PC-3 (cell line): Measurements from ENCODE around the gene ERICH2. TPM values are rescaled to one million over a fixed set of nuclear protein-coding genes. Genes with fewer than 3 reads are reported as not detected.
"Not testable (repeated sequence)": the region's sequence is repeated elsewhere in the genome, so short reads cannot be mapped to it uniquely, and the experiment has no call there.

Experiments used
- ATAC-seq: fragments of 200-7000 bp; cut with Tn5 transposase; 2 replicates; pipeline ENCODE4 v1.9.1; 2020; ENCODE audit warnings: mild to moderate bottlenecking, moderate library complexity
- BruUV-seq: library from RNA; stranded (reverse); fragments of 400-500 nt; replicated peaks from 2 replicates; lab custom pipeline; 2021; lab: Mats Ljungman, UMichigan
- CTCF ChIA-PET: fragments of 300-600 bp; sonication (Branson Sonifier 250); formaldehyde crosslinking; loops from one replicate; lab custom pipeline; 2022; ENCODE audit warnings: antibody characterized with exemption; lab: Charles Lee
- POLR2A ChIA-PET: fragments of 300-600 bp; sonication (Branson Sonifier 250); formaldehyde crosslinking; loops from one replicate; lab custom pipeline; 2022; ENCODE audit warnings: antibody characterized with exemption; ENCODE audit not compliant: unreplicated experiment; lab: Charles Lee
- DNase-seq: peaks from one replicate; pipeline ENCODE4 v3.0.0-alpha.2; 2015
- H2AFZ ChIP-seq: fragments of 300-600 bp; sonication (generic); 2 replicates; pipeline ENCODE4 v1.6.0; 2016; ENCODE audit warnings: antibody characterized with exemption, low read length
- H3F3A ChIP-seq: fragments of 300-600 bp; sonication (generic); one replicate; pipeline ENCODE4 v1.6.0; 2017; ENCODE audit warnings: antibody characterized with exemption, low read length, control low read depth, mild to moderate bottlenecking; ENCODE audit not compliant: unreplicated experiment
- H3K27ac ChIP-seq: fragments of 300-600 bp; sonication (generic); 2 replicates; pipeline ENCODE4 v1.5.1; 2016; ENCODE audit warnings: mild to moderate bottlenecking, low read length
- H3K27me3 ChIP-seq: fragments of 300-600 bp; sonication (generic); 2 replicates; pipeline ENCODE4 v1.6.1; 2016; ENCODE audit warnings: low read length, mixed read lengths
- H3K36me3 ChIP-seq: fragments of 300-600 bp; sonication (generic); 2 replicates; pipeline ENCODE4 v1.6.1; 2016; ENCODE audit warnings: low read depth, mixed run types, low read length, mixed read lengths
- H3K4me1 ChIP-seq: fragments of 300-600 bp; sonication (generic); 2 replicates; pipeline ENCODE4 v1.5.1; 2016; ENCODE audit warnings: low read length; ENCODE audit not compliant: insufficient read depth
- H3K4me2 ChIP-seq: fragments of 300-600 bp; sonication (generic); 2 replicates; pipeline ENCODE4 v1.6.0; 2016; ENCODE audit warnings: low read length
- H3K4me3 ChIP-seq: fragments of 300-600 bp; sonication (generic); 2 replicates; pipeline ENCODE4 v1.5.1; 2016; ENCODE audit warnings: mild to moderate bottlenecking, low read length, mixed read lengths
- H3K79me2 ChIP-seq: fragments of 300-600 bp; sonication (generic); 2 replicates; pipeline ENCODE4 v1.6.1; 2017; ENCODE audit warnings: low read length, mixed read lengths
- H3K9ac ChIP-seq: fragments of 300-600 bp; sonication (generic); 2 replicates; pipeline ENCODE4 v1.6.0; 2016; ENCODE audit warnings: mild to moderate bottlenecking, low read length
- H3K9me2 ChIP-seq: fragments of 300-600 bp; sonication (generic); replicated peaks from 2 replicates; pipeline ENCODE4 v1.6.1; 2016; ENCODE audit warnings: mixed run types, low read length, mixed read lengths
- H3K9me3 ChIP-seq: fragments of 300-600 bp; sonication (generic); 2 replicates; pipeline ENCODE4 v1.6.1; 2016; ENCODE audit warnings: low read length, mixed read lengths
- H4K20me1 ChIP-seq: fragments of 300-600 bp; sonication (generic); 2 replicates; pipeline ENCODE4 v1.6.1; 2016; ENCODE audit warnings: low read length, mixed read lengths
- CTCF ChIP-seq: fragments of 300-600 bp; sonication (generic); conservative IDR thresholded peaks from 2 replicates; pipeline ENCODE4 v1.5.1; 2017; ENCODE audit warnings: antibody characterized with exemption, low read depth, mild to moderate bottlenecking, low read length
- EZH2 ChIP-seq: fragments of 300-600 bp; sonication (generic); IDR thresholded peaks from one replicate; pipeline ENCODE4 v1.6.1; 2017; ENCODE audit warnings: antibody characterized with exemption, mild to moderate bottlenecking, low read length; ENCODE audit not compliant: unreplicated experiment
- EZH2phosphoT487 ChIP-seq: fragments of 300-600 bp; sonication (generic); IDR thresholded peaks from 2 replicates; pipeline ENCODE4 v1.6.1; 2018; ENCODE audit warnings: mild to moderate bottlenecking, antibody characterized with exemption, low read length, borderline replicate concordance
- intact Hi-C: fragments of 100-400 bp; cut with micrococcal nuclease; formaldehyde crosslinking; loops from 2 replicates; pipeline ENCODE4 v1.9.0; 2023
- total RNA-seq: library from RNA; depleted of rRNA; stranded (reverse); fragments of >200 nt; gene quantifications from 2 replicates; pipeline ENCODE4 v1.2.3, GENCODE V29; 2014

Gene ERICH2
- total RNA-seq, 1 experiment from 2014 or later = 1.9 TPM

GRCh38 chr2:170744248-170745002 lies 25.8 kb upstream of the ERICH2 start:
- Histone ChIP-seq H3K4me1 (peaks cover 15% of the 10 kb centered on the region), H3K9me2 (no peaks in the 10 kb centered on the region), H3K36me3 (no peaks in the 10 kb centered on the region), H3K79me2 (no peaks in the 10 kb centered on the region), H3F3A (peaks cover 1% of the 10 kb centered on the region), H2AFZ (no peak overlapping the region), H3K4me2 (no peak overlapping the region), H3K9ac (no peak overlapping the region), H3K27me3 (no peaks in the 10 kb centered on the region), H4K20me1 (no peaks in the 10 kb centered on the region), H3K27ac (no peak overlapping the region), H3K4me3 (no peak overlapping the region), H3K9me3 (no peaks in the 10 kb centered on the region)
- ChIA-PET POLR2A (no interaction called here), CTCF (no interaction called here)
- DNase-seq (no peak), ATAC-seq (no peak)
- intact Hi-C loops = no loop called here
- TF ChIP-seq EZH2phosphoT487 = no peak
- TF ChIP-seq EZH2 = no peak
- no peak for TF ChIP-seq CTCF
- no TSS peak for BruUV-seq

- Histone ChIP-seq H3K27ac (no peak overlapping the region), H4K20me1 (no peaks in the 10 kb centered on the region), H3K27me3 (no peaks in the 10 kb centered on the region), H3K4me2 (no peak overlapping the region), H3K4me1 (peaks cover 6% of the 10 kb centered on the region), H3K36me3 (no peaks in the 10 kb centered on the region), H2AFZ (no peak overlapping the region), H3K9me3 (no peaks in the 10 kb centered on the region), H3K9me2 (no peaks in the 10 kb centered on the region), H3F3A (no peaks in the 10 kb centered on the region), H3K9ac (no peak overlapping the region), H3K79me2 (no peaks in the 10 kb centered on the region), H3K4me3 (no peak overlapping the region)
- ATAC-seq (no peak), DNase-seq (no peak)
- TF ChIP-seq EZH2phosphoT487 = no peak
- no peak for TF ChIP-seq EZH2
- CTCF ChIA-PET = no interaction called here
- BruUV-seq = no TSS peak
- intact Hi-C loops = no loop called here
- POLR2A ChIA-PET = no interaction called here
Measured at GRCh38 chr2:170745305-170745704, 24.9 kb upstream of the ERICH2 start.

- H3K4me2 ChIP-seq = peak overlapping the region; percentile 29; the same call in 1 of the 2 replicates
- peak; percentile 94 for ATAC-seq
- no peak overlapping the region for H3K9ac ChIP-seq
- BruUV-seq = no TSS peak
- intact Hi-C loops = no loop called here
- H3K9me3 ChIP-seq = no peaks in the 10 kb centered on the region
- no peaks in the 10 kb centered on the region for H3K79me2 ChIP-seq
- H3K36me3 ChIP-seq = no peaks in the 10 kb centered on the region
- H3K27me3 ChIP-seq = no peaks in the 10 kb centered on the region
- no peaks in the 10 kb centered on the region for H4K20me1 ChIP-seq
- no peak for TF ChIP-seq EZH2phosphoT487
- no peak for TF ChIP-seq CTCF
- TF ChIP-seq EZH2 = no peak
- CTCF ChIA-PET = interaction anchor here (0.6 kb wide), 1 partner anchor 23 kb away, joined by 4 read pairs; no protein-coding TSS in a partner anchor
- peak overlapping the region; percentile 32; the same call in 1 of the 2 replicates for H2AFZ ChIP-seq
- POLR2A ChIA-PET = no interaction called here
- no peak overlapping the region for H3K4me3 ChIP-seq
- peak; percentile 76 for DNase-seq
- no peaks in the 10 kb centered on the region for H3F3A ChIP-seq
- no peak overlapping the region for H3K27ac ChIP-seq
- no peaks in the 10 kb centered on the region for H3K9me2 ChIP-seq
- peaks cover 6% of the 10 kb centered on the region for H3K4me1 ChIP-seq
Measured at GRCh38 chr2:170747921-170748320, 22.3 kb upstream of the ERICH2 start.

GRCh38 chr2:170751555-170751954 lies 18.6 kb upstream of the ERICH2 start:
- H3F3A ChIP-seq, H3K79me2 ChIP-seq, H3K4me1 ChIP-seq, H2AFZ ChIP-seq, H3K4me2 ChIP-seq, H3K9ac ChIP-seq, H3K36me3 ChIP-seq, DNase-seq, H3K9me2 ChIP-seq, BruUV-seq, H4K20me1 ChIP-seq, H3K27ac ChIP-seq, H3K27me3 ChIP-seq, ATAC-seq, intact Hi-C loops, H3K9me3 ChIP-seq, CTCF ChIA-PET, POLR2A ChIA-PET, H3K4me3 ChIP-seq: not testable (repeated sequence)
